Lower leg skin (tissue), 4 donors: Measurements from ENCODE around the gene PITPNM3. TPM values are rescaled to one million over a fixed set of nuclear protein-coding genes. Genes with fewer than 3 reads are reported as not detected.

Experiments
- DNase-seq, 2 donors: peaks; one replicate each; pipeline ENCODE4 v3.0.0-alpha.2; 2019; ENCODE audit warnings: low spot score in 2 of 2
- H3K4me3 ChIP-seq: fragments of 200-600 bp; sonication (generic); 2 replicates; pipeline ENCODE4 v1.5.1; 2017; ENCODE audit warnings: mild to moderate bottlenecking, low read depth; ENCODE audit not compliant: poor library complexity, severe bottlenecking
- CTCF ChIP-seq, 3 donors: fragments of 450-650 bp; IDR thresholded peaks; one replicate each; pipeline ENCODE4 v1.5.1; 2016; ENCODE audit warnings: antibody characterized with exemption in 3 of 3, mild to moderate bottlenecking in 3 of 3, moderate library complexity in 2 of 3
- POLR2A ChIP-seq, 2 donors: fragments of 450-650 bp; IDR thresholded peaks; one replicate each; pipeline ENCODE4 v1.6.1; 2016 to 2017; ENCODE audit warnings: antibody characterized with exemption in 2 of 2, mild to moderate bottlenecking in 1 of 2, moderate library complexity in 1 of 2
- whole genome bisulfite sequencing, 2 donors: methylation state at CpG; one replicate each; pipeline ENCODE4 v1.1.5; 2018; 5-methylcytosine and 5-hydroxymethylcytosine counted together
- intact Hi-C: fragments of 100-400 bp; cut with DNase I; formaldehyde crosslinking; loops from one replicate; pipeline ENCODE4 v1.15.0; 2023; ENCODE audit warnings: low total_unique reads
- total RNA-seq, 4 donors: library from RNA; depleted of rRNA; stranded (reverse); fragments of >200 nt; gene quantifications; one replicate each; pipeline ENCODE4 v1.1.0, GENCODE V29; 2016

PITPNM3 gene
- total RNA-seq, 4 donors from 2014 or later, result 11.9 to 19.5 (median 16.3) TPM

- TF ChIP-seq POLR2A (IDR thresholded peaks at IDR 0.05), result no peak
- no peak for DNase-seq
- intact Hi-C loops, result no loop called here
- 89 to 97% methylated on average over 6 of the region's 6 CpGs for WGBS, 2 donors
- H3K4me3 ChIP-seq, result no peak overlapping the region
Measured at GRCh38 chr17:6449307-6449706, 107.0 kb downstream of the PITPNM3 start.

GRCh38 chr17:6448473-6448872, 107.9 kb downstream of the PITPNM3 start:
- intact Hi-C loops, result no loop called here
- TF ChIP-seq CTCF (IDR thresholded peaks at IDR 0.05) (no peak), POLR2A (IDR thresholded peaks at IDR 0.05) (no peak)
- no peak for DNase-seq
- H3K4me3 ChIP-seq, result no peak overlapping the region
- 91 to 96% methylated on average over 6 of the region's 6 CpGs for WGBS, 2 donors

GRCh38 chr17:6446516-6447100, 109.7 kb downstream of the PITPNM3 start:
- 83 to 95% methylated on average over 9 of the region's 9 CpGs for WGBS, 2 donors
- no peak for DNase-seq
- no peak overlapping the region for H3K4me3 ChIP-seq
- TF ChIP-seq CTCF (IDR thresholded peaks at IDR 0.05) (no peak), POLR2A (IDR thresholded peaks at IDR 0.05) (no peak)
- intact Hi-C loops, result no loop called here

GRCh38 chr17:6444571-6445335, 111.6 kb downstream of the PITPNM3 start:
- TF ChIP-seq POLR2A (IDR thresholded peaks at IDR 0.05), result no peak
- no peak for TF ChIP-seq CTCF (IDR thresholded peaks at IDR 0.05)
- no peak for DNase-seq
- intact Hi-C loops, result no loop called here
- 27 to 30% methylated on average over 33 to 36 of the region's 36 CpGs for WGBS, 2 donors
- H3K4me3 ChIP-seq, result peak overlapping the region; percentile 26

GRCh38 chr17:6443692-6444570, 112.4 kb downstream of the PITPNM3 start, which contains the start of gene PIMREG:
PIMREG (plus strand) TSS chr17:6444455; CDS start chr17:6445111, 656 bp downstream.
- DNase-seq, result peak; percentile 93 to 99
- WGBS, 2 donors, result 0 to 1% methylated on average over 39 to 42 of the region's 62 CpGs
- intact Hi-C loops, result no loop called here

More at GRCh38 chr17:6443692-6444570, 112.4 kb downstream of the PITPNM3 start, which contains the start of gene PIMREG:
- TF ChIP-seq POLR2A (IDR thresholded peaks at IDR 0.05), result no peak
- TF ChIP-seq CTCF (IDR thresholded peaks at IDR 0.05), result no peak
- peak within 1 kb of the TSS; percentile 45 for H3K4me3 ChIP-seq
